KMS-11 (cell line): ENCODE data around the gene SLC9B1.

ENCODE experiments used
- H2AFZ ChIP-seq: fragments of 200-600 bp; sonication (generic); 2 replicates; pipeline ENCODE4 v1.6.1; 2016; ENCODE audit warnings: antibody characterized with exemption, mixed run types, low read depth
- H3K27ac ChIP-seq: fragments of 200-600 bp; sonication (generic); 2 replicates; pipeline ENCODE4 v1.6.1; 2016; ENCODE audit warnings: mild to moderate bottlenecking, mixed run types
- H3K27me3 ChIP-seq: fragments of 200-600 bp; sonication (generic); 2 replicates; pipeline ENCODE4 v1.6.1; 2017; ENCODE audit warnings: mild to moderate bottlenecking, low read depth, mixed run types, moderate library complexity; ENCODE audit not compliant: insufficient read depth
- H3K36me3 ChIP-seq: fragments of 200-600 bp; sonication (generic); 2 replicates; pipeline ENCODE4 v1.6.1; 2017; ENCODE audit warnings: mild to moderate bottlenecking, mixed run types; ENCODE audit not compliant: insufficient read depth
- H3K4me1 ChIP-seq: fragments of 200-600 bp; sonication (generic); 2 replicates; pipeline ENCODE4 v1.6.1; 2016; ENCODE audit warnings: mild to moderate bottlenecking, low read depth, mixed run types; ENCODE audit not compliant: poor library complexity, severe bottlenecking
- H3K4me2 ChIP-seq: fragments of 200-600 bp; sonication (generic); 2 replicates; pipeline ENCODE4 v1.7.0; 2016; ENCODE audit warnings: mild to moderate bottlenecking, mixed run types
- H3K4me3 ChIP-seq: fragments of 200-600 bp; sonication (generic); IDR thresholded peaks from 2 replicates; pipeline ENCODE4 v1.6.1; 2017; ENCODE audit warnings: low read depth, low read length, mixed read lengths; ENCODE audit not compliant: insufficient read depth
- H3K79me2 ChIP-seq: fragments of 200-600 bp; sonication (generic); 2 replicates; pipeline ENCODE4 v1.6.1; 2016; ENCODE audit warnings: low read depth, mixed run types; ENCODE audit not compliant: insufficient read depth
- H3K9ac ChIP-seq: fragments of 200-600 bp; sonication (generic); 2 replicates; pipeline ENCODE4 v1.6.1; 2016; ENCODE audit warnings: mild to moderate bottlenecking, mixed run types
- H4K20me1 ChIP-seq: fragments of 200-600 bp; sonication (generic); 2 replicates; pipeline ENCODE4 v1.6.1; 2016; ENCODE audit warnings: mild to moderate bottlenecking, mixed run types; ENCODE audit not compliant: insufficient read depth
- CTCF ChIP-seq: fragments of 200-600 bp; sonication (generic); conservative IDR thresholded peaks from 2 replicates; pipeline ENCODE4 v1.6.1; 2017; ENCODE audit warnings: low read depth, mild to moderate bottlenecking, antibody characterized with exemption, low read length, moderate library complexity, mixed read lengths

The SLC9B1 gene

GRCh38 chr4:103052779-103053178 lies 33.3 kb upstream of the SLC9B1 start:
- no peaks in the 10 kb centered on the region for H3K79me2 ChIP-seq
- no peaks in the 10 kb centered on the region for H3K36me3 ChIP-seq
- H3K27me3 ChIP-seq = no peaks in the 10 kb centered on the region
- H2AFZ ChIP-seq = no peak overlapping the region
- no peak overlapping the region for H3K9ac ChIP-seq
- no peak overlapping the region for H3K4me3 ChIP-seq
- no peak overlapping the region for H3K4me2 ChIP-seq
- no peaks in the 10 kb centered on the region for H3K4me1 ChIP-seq
- H3K27ac ChIP-seq = no peak overlapping the region
- no peak for TF ChIP-seq CTCF
- H4K20me1 ChIP-seq = no peaks in the 10 kb centered on the region

DNA sequence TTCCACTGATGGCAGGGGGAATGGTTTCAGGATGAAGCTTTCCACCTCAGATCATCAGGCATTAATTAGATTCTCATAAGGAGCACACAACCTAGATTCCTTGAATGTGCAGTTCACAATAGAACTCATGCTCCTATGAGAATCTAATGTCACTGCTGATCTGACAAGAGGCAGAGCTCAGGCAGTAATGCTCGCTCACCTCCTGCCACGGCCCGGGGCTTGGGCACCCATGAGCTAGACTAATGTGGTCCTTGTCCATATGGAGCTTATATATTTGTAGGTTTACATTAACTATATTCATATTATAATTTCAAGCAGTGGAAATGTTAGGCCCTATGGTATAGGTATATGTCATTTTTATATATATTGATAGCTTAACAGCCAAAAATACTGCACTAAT lies 32.6 kb upstream of the SLC9B1 start:
- Histone ChIP-seq H3K9ac (no peak overlapping the region), H2AFZ (no peak overlapping the region), H3K4me1 (no peaks in the 10 kb centered on the region), H3K79me2 (no peaks in the 10 kb centered on the region), H3K27me3 (no peaks in the 10 kb centered on the region), H4K20me1 (no peaks in the 10 kb centered on the region), H3K27ac (no peak overlapping the region), H3K36me3 (no peaks in the 10 kb centered on the region), H3K4me3 (no peak overlapping the region), H3K4me2 (no peak overlapping the region)
- TF ChIP-seq CTCF = no peak

DNA sequence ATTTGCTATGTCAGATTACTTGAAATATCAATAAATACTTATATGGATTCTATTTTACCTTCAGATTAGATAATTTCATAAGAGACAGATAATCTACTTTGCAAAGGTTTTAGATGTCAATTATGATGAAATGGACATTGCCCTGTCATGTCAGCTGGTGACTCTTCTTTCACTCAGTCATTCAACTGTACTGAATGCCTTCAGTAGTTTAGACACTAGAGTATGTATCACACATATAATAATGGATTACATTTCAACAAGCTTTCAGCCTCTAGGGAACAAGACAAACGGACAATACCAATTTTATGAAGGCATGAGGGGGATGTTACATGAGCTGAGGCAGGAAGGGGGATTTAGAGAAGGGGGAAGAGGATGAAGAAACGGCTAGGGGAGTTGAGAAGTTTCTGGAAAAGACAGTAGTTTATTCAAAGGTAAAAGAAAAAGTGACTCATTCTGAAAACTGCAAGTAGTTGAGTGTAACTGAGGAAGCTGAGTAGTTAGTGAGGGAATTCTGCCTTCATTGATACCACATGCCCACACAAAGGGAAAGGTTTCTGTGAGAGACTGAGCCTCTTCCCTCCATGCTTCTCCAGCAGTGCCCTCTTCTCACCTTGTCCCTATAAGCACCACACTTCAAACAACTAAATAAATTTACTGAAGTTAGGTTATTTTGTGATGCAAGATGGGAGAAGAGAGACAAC lies 31.4 kb upstream of the SLC9B1 start:
- H2AFZ ChIP-seq = no peak overlapping the region
- no peak overlapping the region for H3K9ac ChIP-seq
- no peaks in the 10 kb centered on the region for H3K79me2 ChIP-seq
- no peaks in the 10 kb centered on the region for H4K20me1 ChIP-seq
- no peak overlapping the region for H3K27ac ChIP-seq
- TF ChIP-seq CTCF = no peak
- H3K36me3 ChIP-seq = no peaks in the 10 kb centered on the region
- no peak overlapping the region for H3K4me3 ChIP-seq
- H3K27me3 ChIP-seq = no peaks in the 10 kb centered on the region
- no peak overlapping the region for H3K4me2 ChIP-seq
- no peaks in the 10 kb centered on the region for H3K4me1 ChIP-seq

- Histone ChIP-seq H3K4me3 (no peak overlapping the region), H3K27ac (no peak overlapping the region), H2AFZ (no peak overlapping the region), H3K27me3 (no peaks in the 10 kb centered on the region), H4K20me1 (no peaks in the 10 kb centered on the region), H3K4me1 (no peaks in the 10 kb centered on the region), H3K36me3 (no peaks in the 10 kb centered on the region), H3K9ac (no peak overlapping the region), H3K4me2 (no peak overlapping the region), H3K79me2 (no peaks in the 10 kb centered on the region)
- peak; percentile 88 for TF ChIP-seq CTCF
Observed at GRCh38 chr4:103046416-103047290, 27.1 kb upstream of the SLC9B1 start.
